Stimulated activated CD4-positive, alpha-beta T cell treated with anti-CD3 and anti-CD28 coated beads, Interleukin-15, amount 100 ng/mL, for 24 hours (primary cell): ENCODE results near the gene PARVA.
A peak's percentile ranks its signal among the peaks of the same experiment; 100 is the strongest.
"Not testable (repeated sequence)": the region's sequence is repeated elsewhere in the genome, so short reads cannot be mapped to it uniquely, and the experiment has no call there.

Experiments
- DNase-seq: peaks from one replicate; pipeline ENCODE4 v3.0.0-alpha.2; 2020

Gene PARVA, protein sequence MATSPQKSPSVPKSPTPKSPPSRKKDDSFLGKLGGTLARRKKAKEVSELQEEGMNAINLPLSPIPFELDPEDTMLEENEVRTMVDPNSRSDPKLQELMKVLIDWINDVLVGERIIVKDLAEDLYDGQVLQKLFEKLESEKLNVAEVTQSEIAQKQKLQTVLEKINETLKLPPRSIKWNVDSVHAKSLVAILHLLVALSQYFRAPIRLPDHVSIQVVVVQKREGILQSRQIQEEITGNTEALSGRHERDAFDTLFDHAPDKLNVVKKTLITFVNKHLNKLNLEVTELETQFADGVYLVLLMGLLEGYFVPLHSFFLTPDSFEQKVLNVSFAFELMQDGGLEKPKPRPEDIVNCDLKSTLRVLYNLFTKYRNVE

DNA sequence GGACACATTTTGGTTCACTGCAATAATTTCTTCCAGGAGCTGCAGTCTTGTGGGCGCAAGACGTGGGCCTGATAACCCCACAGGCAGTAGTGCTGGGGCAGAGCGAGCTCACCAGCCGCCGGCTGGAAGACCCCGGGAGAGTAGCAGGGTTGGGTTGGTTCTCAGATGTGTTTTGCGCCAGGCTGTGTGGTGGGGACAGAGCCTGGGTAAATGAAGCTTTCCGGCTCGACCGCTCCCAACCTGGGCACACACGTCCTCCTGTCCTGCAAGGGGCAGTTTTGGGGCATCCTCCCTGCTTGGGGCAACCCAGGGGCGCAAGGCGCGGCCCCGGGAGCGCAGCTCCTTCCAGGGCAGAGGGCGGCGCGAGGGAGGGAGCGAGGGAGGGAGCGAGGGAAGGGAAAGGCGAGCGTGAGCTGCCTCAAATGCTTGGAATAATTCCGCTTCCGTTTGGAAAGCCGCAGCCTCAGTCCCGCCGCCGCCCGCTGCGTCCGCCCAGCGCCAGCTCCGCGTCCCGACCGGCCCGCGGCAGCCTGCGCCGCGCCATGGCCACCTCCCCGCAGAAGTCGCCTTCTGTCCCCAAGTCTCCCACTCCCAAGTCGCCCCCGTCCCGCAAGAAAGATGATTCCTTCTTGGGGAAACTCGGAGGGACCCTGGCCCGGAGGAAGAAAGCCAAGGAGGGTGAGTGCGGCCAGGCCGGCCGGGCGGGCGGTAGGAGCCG is at the start of gene PARVA:
TSS of gene PARVA (plus strand) at position 466 of the 718 bp plus-strand sequence. CDS start at position 543, 77 bp downstream.
- DNase-seq = peak; percentile 12

DNA sequence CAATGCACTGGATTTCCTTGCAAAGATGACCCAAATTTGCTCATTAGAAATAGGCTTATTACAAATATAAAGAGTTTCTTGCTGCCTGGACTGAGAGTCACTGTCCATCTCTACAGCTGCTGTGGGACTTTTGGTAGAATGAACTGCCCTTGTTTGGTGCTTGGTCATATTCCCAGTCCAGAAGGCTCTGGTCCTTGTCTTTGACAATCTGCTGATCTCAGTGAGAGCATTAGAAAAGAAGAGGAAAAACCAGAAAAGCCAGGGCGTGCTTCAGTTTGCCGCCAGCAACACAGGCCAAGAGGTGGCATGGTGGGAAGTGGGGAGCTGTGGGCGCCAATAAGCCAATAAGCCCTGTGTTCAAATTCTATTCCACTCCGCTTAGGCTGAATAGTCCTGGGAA is 48.2 kb upstream of the PARVA start:
- DNase-seq = no peak

DNA sequence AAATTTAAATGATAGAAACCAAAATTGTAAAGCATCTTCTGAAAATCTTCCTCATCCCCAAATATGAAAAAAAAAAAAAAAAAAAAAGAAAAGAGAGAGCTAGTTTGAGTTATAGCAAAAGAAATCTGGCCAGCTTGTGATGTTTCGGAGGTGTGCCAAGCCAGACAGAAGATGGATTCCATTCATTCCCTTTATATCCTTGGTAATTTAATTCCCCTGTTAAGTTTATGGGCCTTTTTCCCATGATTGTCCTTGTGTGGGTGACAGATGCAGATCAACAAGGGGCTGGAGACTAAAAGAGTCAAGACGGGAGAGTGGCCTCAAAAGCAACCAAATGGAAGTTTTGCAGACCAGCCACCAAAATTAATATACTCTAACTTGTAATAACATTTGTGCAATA is 47.6 kb upstream of the PARVA start:
- DNase-seq = no peak

DNA sequence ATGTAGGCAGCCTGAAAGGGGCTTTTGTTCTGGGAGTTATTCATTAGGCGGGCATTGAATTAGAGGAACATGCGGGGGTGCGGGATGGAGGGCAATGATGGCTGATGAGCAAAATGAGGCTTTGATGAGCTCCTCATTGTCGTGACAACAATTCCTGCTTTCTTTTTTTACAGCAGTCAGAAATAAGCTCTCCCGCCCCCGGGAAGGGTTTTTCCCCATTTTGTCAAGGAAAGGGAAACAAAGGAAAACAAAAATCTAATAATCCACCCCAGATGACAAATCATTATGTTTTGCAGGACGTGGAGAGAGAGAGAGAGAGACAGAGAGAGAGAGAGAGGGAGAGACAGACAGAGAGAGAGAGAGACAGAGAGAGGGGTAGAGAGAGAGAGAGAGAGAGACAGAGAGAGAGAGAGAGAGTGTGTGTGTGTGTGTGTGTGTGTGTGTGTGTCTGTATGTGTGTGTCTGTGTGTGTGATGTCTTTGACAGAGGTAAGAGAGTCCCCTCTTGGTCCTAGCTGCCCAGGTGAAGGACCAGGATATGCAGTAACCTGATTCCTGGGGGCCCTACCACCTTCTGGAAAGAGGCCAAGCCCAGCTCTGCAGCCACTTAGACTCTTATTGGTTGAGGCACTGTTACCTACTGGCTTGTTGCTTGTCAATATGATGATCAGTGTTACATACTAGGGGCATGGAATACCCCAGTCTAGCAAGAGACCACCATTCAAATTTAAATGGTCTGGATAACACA is 46.7 kb upstream of the PARVA start:
- DNase-seq = no peak

DNA sequence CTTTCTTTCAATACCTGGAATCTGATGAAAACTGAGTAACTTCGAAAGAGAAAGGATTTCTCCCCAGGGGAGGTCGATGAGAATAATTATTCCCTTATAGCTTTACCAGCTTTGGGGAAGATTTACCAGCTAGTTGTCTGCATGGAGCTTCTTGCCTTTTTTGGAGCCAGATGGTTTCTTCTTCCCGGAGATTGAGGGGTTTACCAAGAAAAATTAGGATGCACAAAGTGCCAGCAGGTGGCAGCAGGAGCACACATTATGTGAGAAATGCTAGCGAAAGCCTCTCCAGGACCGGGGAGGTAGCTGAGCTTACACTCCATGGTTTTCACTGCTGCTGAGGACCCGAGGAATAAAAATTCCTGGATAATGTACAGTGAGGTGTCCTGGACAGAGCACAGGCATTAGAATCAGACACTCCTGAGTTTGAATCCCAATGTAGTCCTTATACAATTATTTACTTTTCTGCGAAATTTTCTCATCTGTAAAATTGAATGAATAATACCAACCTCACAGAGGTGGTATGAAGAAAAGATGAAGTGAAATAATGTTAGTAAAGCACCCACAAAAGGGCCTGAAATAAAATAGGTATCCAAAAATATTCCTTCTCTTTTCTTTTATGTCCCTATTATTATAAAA is 46.0 kb upstream of the PARVA start:
- peak; percentile 82 for DNase-seq

DNA sequence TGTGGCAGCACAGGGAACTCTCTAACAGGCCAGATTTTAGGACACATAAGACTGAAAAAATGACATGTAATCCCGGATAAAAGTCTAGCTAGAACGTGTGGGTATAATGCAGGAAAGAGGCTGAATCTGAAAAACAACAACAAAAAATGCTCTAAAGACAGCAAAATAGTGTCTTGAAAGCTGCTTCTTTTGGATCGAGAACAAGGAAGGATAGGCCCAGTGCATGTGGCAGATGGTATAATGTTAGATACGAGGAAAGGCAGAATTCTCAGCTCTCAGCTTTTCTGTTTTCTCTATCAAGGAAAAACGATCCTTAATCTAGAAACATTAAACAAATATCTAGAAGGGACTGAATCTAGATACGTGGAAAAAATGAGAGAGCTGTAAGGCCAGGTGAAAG is 33.8 kb upstream of the PARVA start:
- no peak for DNase-seq

DNA sequence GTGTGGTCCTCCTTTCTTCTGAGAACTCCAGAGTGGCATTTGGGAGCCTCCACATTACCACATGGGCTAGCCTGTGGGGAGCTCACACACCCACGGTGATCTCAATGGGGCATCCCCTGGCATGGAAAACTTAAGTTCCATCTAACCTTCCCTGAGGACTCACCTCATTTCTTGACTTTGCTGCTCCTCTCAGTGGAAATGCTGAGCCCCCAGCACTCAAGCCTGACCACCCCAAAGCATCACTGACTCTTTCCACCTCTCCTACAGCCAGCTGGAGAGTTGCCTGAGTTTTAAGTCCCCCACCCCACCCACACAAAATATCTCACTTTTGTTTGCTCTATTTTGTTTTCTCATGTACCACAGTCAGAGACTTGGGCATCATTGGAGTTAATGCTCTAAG is 23.8 kb upstream of the PARVA start:
- no peak for DNase-seq

DNA sequence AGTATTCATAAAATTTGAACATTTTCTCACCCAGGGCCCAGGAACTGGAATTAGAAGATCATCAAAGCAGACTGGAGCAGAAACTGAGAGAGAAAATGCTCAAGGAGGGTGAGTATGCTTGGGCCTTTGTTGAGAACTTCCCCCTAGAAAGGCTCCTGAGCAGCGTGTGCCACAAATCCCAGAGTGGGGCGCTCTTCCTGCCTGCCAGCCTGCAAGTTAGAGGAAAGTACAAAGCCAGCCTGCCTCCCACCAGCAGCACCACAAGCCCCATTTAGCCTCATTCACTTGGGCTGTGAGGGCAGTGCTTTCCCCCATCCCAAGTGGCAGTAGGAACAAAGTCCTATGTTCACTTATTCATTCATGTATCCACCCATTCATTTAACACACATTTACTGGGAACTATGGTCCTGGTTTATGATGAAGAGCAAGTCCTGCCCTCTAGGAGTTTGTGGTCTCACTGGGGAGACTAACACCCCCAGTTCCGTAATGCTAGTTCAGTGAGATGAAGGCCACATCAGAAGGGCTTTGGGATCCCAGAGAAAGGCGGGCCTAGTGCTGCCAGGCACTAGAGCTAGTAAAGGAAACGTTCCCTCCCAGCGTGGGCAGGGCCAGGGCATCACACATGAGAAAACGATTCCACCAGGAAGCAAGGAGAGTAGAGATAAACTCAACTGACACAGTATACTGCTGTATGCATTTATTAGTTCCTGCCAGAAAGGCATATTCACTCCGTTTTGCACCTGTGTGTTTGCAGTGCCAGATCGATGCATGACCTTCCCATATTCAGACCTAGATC is 22.4 kb upstream of the PARVA start:
- no peak for DNase-seq

DNA sequence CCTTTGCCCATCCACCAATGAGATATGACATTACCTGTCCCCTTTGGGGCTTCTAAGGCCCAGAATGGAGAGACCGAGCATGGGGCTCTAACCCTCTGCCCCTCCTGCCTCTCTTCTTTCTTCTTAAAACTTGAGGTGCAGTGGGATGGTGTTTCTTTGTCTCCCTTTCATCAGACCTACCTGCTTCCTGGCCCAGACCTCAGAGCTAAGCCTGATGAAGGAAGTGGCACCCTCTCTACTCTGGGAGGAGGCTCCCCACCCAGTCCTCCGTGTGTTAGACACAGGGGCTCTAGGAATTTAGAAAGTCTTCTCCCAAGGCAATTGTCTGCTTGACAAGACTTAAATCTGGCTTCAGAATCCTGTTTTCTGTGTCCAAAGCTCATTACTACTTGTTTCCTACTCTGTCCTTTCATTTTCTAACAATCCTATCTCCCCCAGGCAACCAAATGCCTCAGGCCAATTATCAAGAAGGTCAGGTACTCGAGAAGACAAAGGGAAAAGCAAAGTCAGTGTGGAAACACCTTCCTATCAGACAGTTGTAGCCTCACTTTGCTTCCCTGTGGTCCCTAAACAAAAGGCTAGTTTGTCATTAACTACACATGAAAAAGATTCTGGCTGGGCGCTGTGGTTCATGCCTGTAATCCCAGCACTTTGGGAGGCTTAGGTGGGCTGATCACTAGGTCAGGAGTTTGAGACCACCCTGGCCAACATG is 20.3 kb upstream of the PARVA start:
- DNase-seq = no peak

DNA sequence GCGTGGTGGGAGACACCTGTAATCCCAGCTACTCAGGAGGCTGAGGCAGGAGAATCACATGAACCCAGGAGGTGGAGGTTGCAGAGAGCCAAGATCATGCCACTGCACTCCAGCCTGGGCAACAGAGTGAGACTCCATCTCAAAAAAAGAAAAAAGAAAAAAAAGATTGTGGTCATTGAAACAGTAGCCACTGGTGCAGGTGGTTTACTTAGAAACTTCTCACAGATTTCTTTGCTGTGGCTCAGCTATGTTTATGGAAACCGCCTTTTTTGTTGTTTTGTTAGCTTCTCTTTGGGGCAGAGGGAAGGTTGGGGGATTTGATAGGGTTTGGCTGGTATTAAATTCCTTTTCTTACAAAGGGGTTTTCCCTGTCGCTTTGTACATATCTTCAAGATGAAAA is 19.7 kb upstream of the PARVA start:
- not testable (repeated sequence) for DNase-seq

DNA sequence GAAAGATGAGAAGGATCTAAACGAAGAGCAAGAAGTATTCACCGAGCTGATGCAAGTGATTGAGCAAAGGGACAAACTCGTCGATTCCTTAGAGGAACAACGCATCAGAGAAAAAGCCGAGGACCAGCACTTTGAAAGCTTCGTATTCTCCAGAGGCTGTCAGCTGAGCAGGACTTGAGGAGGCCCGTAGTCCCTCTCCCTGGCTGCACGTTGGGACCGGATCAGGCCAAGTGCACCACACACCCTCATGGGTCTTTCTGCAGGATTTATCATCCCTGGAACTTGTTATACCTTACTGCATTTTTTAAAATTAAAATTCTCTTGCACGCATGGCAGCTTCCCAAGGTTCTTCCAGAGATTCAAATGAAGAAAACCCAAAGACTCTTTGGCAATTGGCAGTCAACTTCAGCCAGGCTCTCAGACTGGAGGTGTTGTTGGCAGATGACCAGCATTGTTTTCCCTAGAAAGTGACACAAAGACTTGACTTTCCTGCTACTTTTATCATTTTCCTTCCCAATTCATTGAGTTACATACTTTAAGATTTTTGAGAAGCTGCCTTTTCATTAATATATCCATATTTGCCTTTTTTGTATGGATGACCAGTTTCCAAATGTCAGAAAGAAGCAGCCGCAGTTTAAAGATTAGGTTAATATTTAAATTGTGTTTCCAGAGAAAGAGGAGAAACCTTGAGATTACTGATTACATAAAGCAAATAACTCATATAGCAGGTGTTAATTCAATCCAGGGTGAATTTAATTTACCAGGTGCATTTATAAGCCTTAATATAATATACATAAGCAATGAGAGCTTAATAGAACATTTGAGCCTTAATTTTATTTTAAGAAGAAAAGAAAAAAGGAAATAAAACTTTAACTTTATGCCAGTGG is 18.8 kb upstream of the PARVA start:
- no peak for DNase-seq

DNA sequence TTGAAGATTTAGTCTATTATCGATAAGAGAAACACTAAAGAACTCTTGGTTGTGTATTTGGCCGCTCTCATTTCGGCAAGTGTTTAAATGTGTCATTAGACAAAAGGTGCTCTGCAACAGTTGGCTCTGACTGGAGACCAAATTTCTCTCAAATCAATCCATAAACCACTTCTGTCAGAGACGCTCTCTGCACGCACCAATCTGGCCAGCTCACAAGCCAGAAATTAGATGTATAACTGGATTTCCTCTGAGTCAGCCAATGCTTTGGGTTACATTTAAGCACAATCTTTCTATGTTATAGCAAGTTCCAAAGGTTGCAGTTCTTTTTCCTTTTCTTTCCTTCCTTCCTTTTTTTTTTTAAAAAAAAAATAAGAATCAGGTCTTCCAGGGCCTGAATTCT is 17.6 kb upstream of the PARVA start:
- no peak for DNase-seq

DNA sequence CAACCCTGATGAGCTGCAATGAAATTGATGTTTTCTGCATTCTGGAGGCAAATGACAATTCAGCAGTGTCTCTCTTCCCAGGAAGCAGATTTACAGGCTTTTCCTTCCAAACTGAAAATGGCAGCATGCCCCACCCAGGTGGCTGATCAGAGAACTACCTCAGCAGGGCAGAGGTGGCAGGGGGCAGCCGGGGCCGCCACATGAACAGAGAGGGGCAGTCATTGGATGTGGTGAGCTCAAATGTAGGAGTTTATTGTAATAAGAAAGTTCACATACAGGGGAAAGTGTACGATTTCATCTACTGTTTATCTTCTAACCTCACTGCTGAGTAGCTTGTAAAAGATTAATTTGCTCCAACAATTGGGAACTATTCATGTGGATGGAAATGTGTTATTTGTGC is 15.7 kb upstream of the PARVA start:
- DNase-seq = no peak

DNA sequence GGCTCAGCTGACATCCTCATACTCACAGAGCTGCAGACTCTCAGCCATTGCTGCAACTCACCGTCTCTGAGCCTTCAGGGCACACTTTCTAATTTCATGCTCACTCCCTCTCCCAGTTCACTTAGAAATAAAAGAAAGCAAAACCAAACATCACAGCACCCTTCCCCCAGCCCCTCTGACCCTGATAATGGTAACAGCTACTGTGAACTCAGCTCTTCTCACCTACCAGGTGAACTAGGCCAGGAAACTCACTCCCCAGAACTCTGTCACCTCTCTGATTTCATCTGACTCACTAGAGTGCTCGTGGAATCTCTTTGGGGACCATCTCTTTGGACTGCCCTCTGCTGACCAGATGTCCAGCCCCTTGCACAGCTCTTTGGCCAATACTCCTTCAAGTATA is 14.5 kb upstream of the PARVA start:
- DNase-seq = no peak

DNA sequence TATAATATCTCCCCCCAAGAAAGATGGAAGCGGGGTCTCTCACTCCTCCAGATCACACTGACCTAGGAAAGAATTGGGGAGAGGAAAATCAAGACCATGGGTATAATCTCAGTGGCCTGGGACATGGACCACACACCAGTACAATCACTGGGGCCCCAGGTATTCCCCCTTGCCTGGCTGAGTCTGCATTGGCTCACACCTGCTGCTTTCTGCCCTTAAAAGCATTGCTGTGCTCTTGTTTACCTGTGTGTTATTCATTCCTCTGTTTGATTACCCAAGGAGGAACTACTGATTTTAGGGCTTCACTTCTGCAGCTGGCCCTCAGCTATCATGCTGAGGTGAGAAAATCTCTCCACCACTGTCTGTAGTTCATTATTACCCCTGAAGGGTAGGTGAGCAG is 14.0 kb upstream of the PARVA start:
- DNase-seq = no peak

DNA sequence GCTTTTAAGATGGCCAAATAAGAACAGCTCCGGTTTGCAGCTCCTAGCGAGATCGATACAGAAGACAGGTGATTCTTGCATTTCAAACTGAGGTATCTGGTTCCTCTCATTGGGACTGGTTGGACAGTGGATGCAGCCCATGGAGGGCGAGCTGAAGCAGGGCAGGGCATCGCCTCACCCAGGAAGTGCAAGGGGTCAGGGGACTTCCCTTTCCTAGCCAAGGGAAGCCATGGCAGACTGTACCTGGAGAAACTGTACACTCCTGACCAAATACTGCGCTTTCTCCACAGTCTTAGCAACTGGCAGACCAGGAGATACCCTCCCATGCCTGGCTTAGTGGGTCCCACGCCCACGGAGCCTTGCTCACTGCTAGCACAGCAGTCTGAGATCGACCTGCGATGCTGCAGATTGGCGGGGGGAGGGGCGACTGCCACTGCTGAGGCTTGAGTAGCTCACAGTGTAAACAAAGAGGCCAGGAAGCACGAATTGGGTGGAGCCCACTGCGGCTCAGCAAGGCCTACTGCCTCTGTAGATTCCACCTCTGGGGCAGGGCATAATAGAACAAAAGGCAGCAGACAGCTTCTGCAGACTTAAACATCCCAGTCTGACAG is 11.3 kb upstream of the PARVA start:
- peak; percentile 63 for DNase-seq

DNA sequence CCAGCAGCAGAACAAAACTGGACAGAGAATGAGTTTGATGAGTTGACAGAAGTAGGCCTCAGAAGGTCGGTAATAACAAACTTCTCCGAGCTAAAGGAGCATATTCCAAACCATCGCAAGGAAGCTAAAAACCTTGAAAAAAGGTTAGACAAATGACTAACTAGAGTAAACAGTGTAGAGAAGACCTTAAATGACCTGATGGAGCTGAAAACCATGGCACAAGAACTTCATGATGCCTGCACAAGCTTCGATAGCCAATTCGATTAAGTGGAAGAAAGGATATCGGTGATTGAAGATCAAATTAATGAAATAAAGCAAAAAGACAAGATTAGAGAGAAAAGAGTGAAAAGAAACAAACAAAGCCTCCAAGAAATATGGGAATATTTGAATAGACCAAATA is 10.3 kb upstream of the PARVA start:
- DNase-seq = not testable (repeated sequence)

DNA sequence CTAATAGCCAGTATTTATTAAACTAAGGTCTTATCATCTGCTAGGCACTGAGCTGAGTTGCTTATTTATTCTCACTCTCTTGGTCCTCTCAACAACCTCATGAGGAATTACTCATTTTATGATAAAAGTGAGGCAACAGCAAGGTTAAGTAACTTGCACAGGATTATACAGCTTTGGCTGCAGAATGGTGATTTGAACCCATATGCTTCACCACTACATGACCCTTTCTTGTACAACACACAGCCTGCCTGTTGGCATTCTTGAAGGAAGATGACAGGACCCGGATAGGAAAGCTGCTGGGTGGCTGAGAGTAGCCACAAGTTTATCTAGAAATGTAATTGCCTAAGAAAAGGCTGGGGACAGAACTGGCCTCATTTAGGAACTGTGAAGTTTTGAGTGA is 5.3 kb upstream of the PARVA start:
- DNase-seq = no peak

DNA sequence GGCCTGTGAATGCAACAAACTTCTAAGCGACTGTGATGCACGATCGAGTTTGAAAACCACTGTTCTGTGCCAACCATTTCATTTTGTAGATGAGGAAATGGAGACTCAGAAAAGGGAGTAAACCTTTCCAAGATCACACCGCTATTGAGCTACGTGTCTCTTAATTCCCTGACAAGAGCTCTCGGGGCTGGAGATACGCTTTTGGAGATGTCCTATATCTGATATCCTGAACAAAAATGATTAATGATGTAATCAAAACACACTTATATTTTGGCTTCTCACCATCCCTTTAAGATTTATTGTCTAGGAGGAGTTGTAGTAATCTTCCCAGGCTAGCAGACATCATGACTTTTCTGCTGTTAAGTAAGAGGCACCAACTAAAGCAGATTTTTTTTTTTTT is 1.7 kb upstream of the PARVA start:
- DNase-seq = no peak
